Neural progenitor cell (in vitro differentiated cells): Measurements from ENCODE around the gene HDAC3. TPM values are rescaled to one million over a fixed set of nuclear protein-coding genes. Genes with fewer than 3 reads are reported as not detected.

ENCODE experiments used
- DNase-seq: peaks from one replicate; pipeline ENCODE4 v3.0.0-alpha.2; 2016; ENCODE audit warnings: low spot score
- H2AFZ ChIP-seq: fragments of 200-600 bp; sonication (generic); replicated peaks from 2 replicates; pipeline ENCODE4 v1.6.1; 2016; ENCODE audit warnings: antibody characterized with exemption
- H3F3A ChIP-seq: fragments of 200-600 bp; sonication (generic); 2 replicates; pipeline ENCODE4 v1.6.1; 2016; ENCODE audit warnings: antibody characterized with exemption, low read depth
- H3K27ac ChIP-seq: fragments of 200-600 bp; sonication (generic); 2 replicates; pipeline ENCODE4 v1.5.1; 2016; ENCODE audit warnings: mild to moderate bottlenecking
- H3K27me3 ChIP-seq: fragments of 200-600 bp; sonication (generic); 2 replicates; pipeline ENCODE4 v1.6.1; 2016; ENCODE audit warnings: mild to moderate bottlenecking, moderate library complexity
- H3K36me3 ChIP-seq: fragments of 200-600 bp; sonication (generic); 2 replicates; pipeline ENCODE4 v1.5.1; 2016
- H3K4me1 ChIP-seq: fragments of 200-600 bp; sonication (generic); 2 replicates; pipeline ENCODE4 v1.6.1; 2016; ENCODE audit warnings: mixed run types
- H3K4me2 ChIP-seq: fragments of 200-600 bp; sonication (generic); 2 replicates; pipeline ENCODE4 v1.6.1; 2016
- H3K4me3 ChIP-seq: fragments of 200-600 bp; sonication (generic); 2 replicates; pipeline ENCODE4 v1.5.1; 2016
- H3K79me2 ChIP-seq: fragments of 200-600 bp; sonication (generic); 2 replicates; pipeline ENCODE4 v1.6.1; 2016; ENCODE audit warnings: low read depth
- H3K9ac ChIP-seq: fragments of 200-600 bp; sonication (generic); 2 replicates; pipeline ENCODE4 v1.6.1; 2016
- H3K9me3 ChIP-seq: fragments of 200-600 bp; sonication (generic); 2 replicates; pipeline ENCODE4 v1.5.1; 2016; ENCODE audit warnings: low read depth
- H4K20me1 ChIP-seq: fragments of 200-600 bp; sonication (generic); 2 replicates; pipeline ENCODE4 v1.6.1; 2016; ENCODE audit warnings: low read depth
- H3K27ac Mint-ChIP-seq: 3 replicates; pipeline ENCODE4 v1.8.0; 2021; ENCODE audit warnings: mixed read lengths
- H3K27me3 Mint-ChIP-seq: 2 replicates; pipeline ENCODE4 v1.8.0; 2022; ENCODE audit warnings: low read depth, mild to moderate bottlenecking, inconsistent platforms, moderate library complexity, mixed read lengths; ENCODE audit not compliant: insufficient read depth
- H3K36me3 Mint-ChIP-seq: 3 replicates; pipeline ENCODE4 v1.8.0; 2021; ENCODE audit warnings: mixed read lengths
- H3K4me1 Mint-ChIP-seq: 3 replicates; pipeline ENCODE4 v1.8.0; 2021; ENCODE audit warnings: mixed read lengths
- H3K4me3 Mint-ChIP-seq: 3 replicates; pipeline ENCODE4 v1.8.0; 2021; ENCODE audit warnings: mild to moderate bottlenecking, moderate library complexity, mixed read lengths
- H3K9me3 Mint-ChIP-seq: 3 replicates; pipeline ENCODE4 v1.8.0; 2020; ENCODE audit warnings: mixed read lengths
- EZH2 ChIP-seq: fragments of 200-600 bp; sonication (generic); IDR thresholded peaks from 2 replicates; pipeline ENCODE4 v1.6.1; 2017; ENCODE audit warnings: antibody characterized with exemption, mild to moderate bottlenecking, moderate library complexity
- EZH2phosphoT487 ChIP-seq: fragments of 200-600 bp; sonication (generic); IDR thresholded peaks from 2 replicates; pipeline ENCODE4 v1.6.1; 2017; ENCODE audit warnings: antibody characterized with exemption
- total RNA-seq: library from RNA; depleted of rRNA; stranded (reverse); fragments of >200 nt; gene quantifications from 2 replicates; pipeline ENCODE4 v1.2.3, GENCODE V29; 2015; ENCODE audit warnings: low replicate concordance
- TF ChIP-seq, protein P1 (sequence below): fragments of 200-600 bp; sonication (generic); IDR thresholded peaks from 2 replicates; pipeline ENCODE4 v1.5.1; 2017; ENCODE audit warnings: antibody characterized with exemption, mild to moderate bottlenecking

The HDAC3 gene
- total RNA-seq, 1 donor from 2014 or later: 57.3 TPM

DNA sequence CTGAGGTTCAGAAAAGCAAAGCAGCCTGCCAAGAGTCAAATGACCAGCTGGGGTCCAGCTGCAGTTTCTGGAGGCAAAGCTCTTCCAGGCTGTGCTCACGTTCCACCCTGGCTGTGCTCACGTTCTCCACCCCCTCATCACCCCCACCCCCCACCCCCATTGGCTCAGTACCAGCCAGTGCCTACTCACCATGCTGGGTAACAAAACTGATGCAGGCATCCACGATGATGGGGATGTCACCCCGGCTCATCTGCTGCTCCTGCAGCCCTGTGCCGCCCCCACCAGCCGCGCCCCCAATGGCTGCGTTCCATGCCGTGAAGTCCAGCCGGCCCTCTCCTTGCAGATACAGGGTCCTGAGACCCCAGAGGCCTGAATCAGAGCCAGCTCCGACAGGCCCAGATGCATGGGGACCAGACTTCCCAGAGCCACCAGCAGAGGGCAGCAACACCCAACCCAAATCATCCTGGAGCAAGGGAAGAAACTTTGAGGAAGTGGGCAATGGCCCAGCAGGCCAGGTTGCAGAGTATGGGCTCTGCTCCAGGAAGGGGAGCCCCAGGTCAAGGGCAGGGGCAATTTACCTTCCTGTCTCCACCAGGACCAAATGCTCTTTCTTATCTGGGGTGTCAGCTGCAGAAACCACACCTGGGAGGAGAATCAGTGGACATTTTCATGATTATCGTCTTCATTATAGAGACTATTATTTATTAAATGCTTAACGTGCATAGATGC lies 28.2 kb upstream of the HDAC3 start:
- peaks cover 7% of the 10 kb centered on the region for H3K4me1 Mint-ChIP-seq
- no peak overlapping the region for H3K27ac Mint-ChIP-seq
- no peaks in the 10 kb centered on the region for H3K79me2 ChIP-seq
- H3K4me3 Mint-ChIP-seq: no peak overlapping the region
- peaks cover 7% of the 10 kb centered on the region for H3F3A ChIP-seq
- no peaks in the 10 kb centered on the region for H3K9me3 Mint-ChIP-seq
- TF ChIP-seq EZH2phosphoT487 (no peak), EZH2 (no peak)
- TF ChIP-seq, protein P1, sequence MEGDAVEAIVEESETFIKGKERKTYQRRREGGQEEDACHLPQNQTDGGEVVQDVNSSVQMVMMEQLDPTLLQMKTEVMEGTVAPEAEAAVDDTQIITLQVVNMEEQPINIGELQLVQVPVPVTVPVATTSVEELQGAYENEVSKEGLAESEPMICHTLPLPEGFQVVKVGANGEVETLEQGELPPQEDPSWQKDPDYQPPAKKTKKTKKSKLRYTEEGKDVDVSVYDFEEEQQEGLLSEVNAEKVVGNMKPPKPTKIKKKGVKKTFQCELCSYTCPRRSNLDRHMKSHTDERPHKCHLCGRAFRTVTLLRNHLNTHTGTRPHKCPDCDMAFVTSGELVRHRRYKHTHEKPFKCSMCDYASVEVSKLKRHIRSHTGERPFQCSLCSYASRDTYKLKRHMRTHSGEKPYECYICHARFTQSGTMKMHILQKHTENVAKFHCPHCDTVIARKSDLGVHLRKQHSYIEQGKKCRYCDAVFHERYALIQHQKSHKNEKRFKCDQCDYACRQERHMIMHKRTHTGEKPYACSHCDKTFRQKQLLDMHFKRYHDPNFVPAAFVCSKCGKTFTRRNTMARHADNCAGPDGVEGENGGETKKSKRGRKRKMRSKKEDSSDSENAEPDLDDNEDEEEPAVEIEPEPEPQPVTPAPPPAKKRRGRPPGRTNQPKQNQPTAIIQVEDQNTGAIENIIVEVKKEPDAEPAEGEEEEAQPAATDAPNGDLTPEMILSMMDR: peak; percentile 93
- no peaks in the 10 kb centered on the region for H3K9me3 ChIP-seq
- H2AFZ ChIP-seq: no peak overlapping the region
- H3K36me3 Mint-ChIP-seq: peaks cover 19% of the 10 kb centered on the region
- no peaks in the 10 kb centered on the region for H3K4me1 ChIP-seq
- no peak overlapping the region for H3K27ac ChIP-seq
- no peak overlapping the region for H3K9ac ChIP-seq
- peaks cover 5% of the 10 kb centered on the region for H3K27me3 Mint-ChIP-seq
- DNase-seq: peak; percentile 73
- H3K36me3 ChIP-seq: peaks cover 3% of the 10 kb centered on the region
- H3K4me2 ChIP-seq: no peak overlapping the region
- no peaks in the 10 kb centered on the region for H3K27me3 ChIP-seq
- no peaks in the 10 kb centered on the region for H4K20me1 ChIP-seq
- no peak overlapping the region for H3K4me3 ChIP-seq

DNA sequence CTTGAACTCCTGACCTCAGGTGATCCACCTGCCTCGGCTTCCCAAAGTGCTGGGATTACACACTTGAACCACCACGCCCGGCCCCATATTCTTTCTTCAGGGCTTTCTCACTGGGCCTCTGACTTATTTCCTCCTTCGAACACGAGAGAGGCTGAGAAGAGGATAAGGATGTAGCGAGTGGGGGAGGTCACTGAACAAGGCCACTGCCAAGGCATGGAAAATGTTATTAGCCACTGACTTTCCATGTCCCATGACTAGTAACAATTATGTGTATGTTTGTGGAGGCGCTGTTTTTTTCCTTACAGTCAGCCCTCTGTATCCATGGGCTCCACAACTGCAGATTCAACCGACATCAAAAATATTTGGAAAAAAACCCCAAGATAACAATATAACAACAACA lies 26.9 kb upstream of the HDAC3 start:
- Histone ChIP-seq H2AFZ (no peak overlapping the region), H3F3A (peaks cover 7% of the 10 kb centered on the region), H3K4me2 (no peak overlapping the region), H3K4me1 (no peaks in the 10 kb centered on the region), H3K4me3 (no peak overlapping the region), H4K20me1 (no peaks in the 10 kb centered on the region), H3K27me3 (no peaks in the 10 kb centered on the region), H3K9ac (no peak overlapping the region), H3K36me3 (peaks cover 3% of the 10 kb centered on the region), H3K27ac (no peak overlapping the region), H3K79me2 (no peaks in the 10 kb centered on the region), H3K9me3 (no peaks in the 10 kb centered on the region)
- Mint-ChIP-seq H3K27ac (no peak overlapping the region), H3K36me3 (peaks cover 20% of the 10 kb centered on the region), H3K4me3 (no peak overlapping the region), H3K4me1 (peaks cover 5% of the 10 kb centered on the region), H3K9me3 (no peaks in the 10 kb centered on the region), H3K27me3 (peaks cover 3% of the 10 kb centered on the region)
- no peak for DNase-seq
- TF ChIP-seq EZH2phosphoT487 (no peak), EZH2 (no peak)
- TF ChIP-seq, protein P1: no peak

DNA sequence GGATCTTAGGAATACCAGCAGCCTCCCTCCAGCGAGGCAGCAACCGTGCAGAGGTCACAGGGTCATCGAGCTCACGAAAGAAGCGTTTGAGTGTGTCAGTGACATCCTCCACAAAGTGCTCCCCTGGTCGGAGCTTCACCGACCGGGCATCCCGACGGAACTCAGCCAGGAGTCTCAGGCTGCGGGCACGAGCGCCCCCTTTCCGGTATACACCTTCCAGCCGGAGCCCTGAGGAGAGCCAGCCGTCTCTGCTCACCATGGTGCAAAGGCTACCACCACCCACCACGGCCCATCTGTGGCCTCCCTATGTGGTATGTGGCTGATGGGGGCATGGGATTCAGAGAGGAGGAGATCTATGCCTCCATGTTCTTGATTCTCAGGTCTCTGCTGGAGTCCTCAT lies 25.4 kb upstream of the HDAC3 start:
- H3K4me3 ChIP-seq: no peak overlapping the region
- no peak overlapping the region for H3K4me2 ChIP-seq
- H3K9me3 ChIP-seq: no peaks in the 10 kb centered on the region
- Mint-ChIP-seq H3K9me3 (no peaks in the 10 kb centered on the region), H3K4me3 (no peak overlapping the region), H3K4me1 (peaks cover 5% of the 10 kb centered on the region), H3K27me3 (peaks cover 2% of the 10 kb centered on the region), H3K27ac (no peak overlapping the region), H3K36me3 (peaks cover 28% of the 10 kb centered on the region)
- no peaks in the 10 kb centered on the region for H3K4me1 ChIP-seq
- H3K36me3 ChIP-seq: peaks cover 3% of the 10 kb centered on the region
- no peak for DNase-seq
- H2AFZ ChIP-seq: no peak overlapping the region
- H3K27ac ChIP-seq: no peak overlapping the region
- no peaks in the 10 kb centered on the region for H3K79me2 ChIP-seq
- H3K9ac ChIP-seq: no peak overlapping the region
- H3F3A ChIP-seq: peaks cover 7% of the 10 kb centered on the region
- H3K27me3 ChIP-seq: no peaks in the 10 kb centered on the region
- no peaks in the 10 kb centered on the region for H4K20me1 ChIP-seq
- TF ChIP-seq, protein P1: no peak
- TF ChIP-seq EZH2 (no peak), EZH2phosphoT487 (no peak)
